ENCODE data around the gene C1orf141.
"Not testable (repeated sequence)": the region's sequence is repeated elsewhere in the genome, so short reads cannot be mapped to it uniquely, and the experiment has no call there.

Gene C1orf141

DNA sequence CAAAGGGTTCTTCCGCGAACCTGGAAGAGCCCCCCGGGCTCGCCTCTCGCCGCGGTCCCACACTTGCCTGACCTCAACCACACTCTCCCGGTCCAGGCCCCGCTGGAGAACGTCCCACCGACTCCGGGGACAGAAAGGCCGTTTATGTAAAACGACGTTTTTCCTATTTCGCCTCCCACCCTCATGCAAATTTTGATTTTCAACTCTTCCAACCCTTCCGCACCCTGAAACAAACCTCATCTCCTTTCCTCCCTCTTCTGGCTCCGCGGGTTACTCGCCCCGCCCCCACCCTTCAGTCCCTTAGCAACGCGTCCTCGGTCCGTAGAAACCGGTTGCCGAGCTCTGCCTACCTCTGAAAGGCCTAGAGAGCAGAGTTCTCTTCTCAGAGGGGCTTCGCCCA, at the start of gene C1orf141:
Gene C1orf141, minus strand, starts transcription at position 276 of the 400 bp plus-strand sequence. CDS start 7,730 bp downstream, outside the sequence.
- DNase-seq = peak; percentile 13

DNA sequence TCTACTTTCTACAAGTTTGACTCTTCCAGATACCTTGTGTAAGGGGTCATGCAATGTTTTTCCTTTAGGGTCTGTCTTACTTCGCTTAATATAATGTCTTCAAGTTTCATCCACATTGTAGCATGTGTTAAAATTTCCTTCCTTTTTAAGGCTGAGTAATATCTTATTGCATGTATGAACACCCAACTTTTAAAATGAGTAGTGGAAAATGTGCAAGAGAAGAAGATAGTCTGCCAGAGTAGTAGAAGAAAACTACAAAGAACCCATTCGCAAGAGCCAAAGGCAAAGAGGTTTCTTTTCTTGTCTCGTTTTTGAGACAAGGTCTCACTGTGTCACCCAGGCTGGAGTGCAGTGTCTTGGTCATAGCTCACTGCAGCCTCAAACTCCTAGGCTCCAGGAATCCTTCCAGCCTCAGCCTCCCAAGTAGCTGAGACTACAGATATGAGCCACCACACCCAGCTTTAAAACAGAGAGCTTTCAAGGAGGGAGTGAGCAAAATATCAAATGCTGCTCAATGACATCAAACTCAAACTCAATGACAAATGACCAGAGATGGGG, 40.8 kb upstream of the C1orf141 start:
- DNase-seq = no peak

DNA sequence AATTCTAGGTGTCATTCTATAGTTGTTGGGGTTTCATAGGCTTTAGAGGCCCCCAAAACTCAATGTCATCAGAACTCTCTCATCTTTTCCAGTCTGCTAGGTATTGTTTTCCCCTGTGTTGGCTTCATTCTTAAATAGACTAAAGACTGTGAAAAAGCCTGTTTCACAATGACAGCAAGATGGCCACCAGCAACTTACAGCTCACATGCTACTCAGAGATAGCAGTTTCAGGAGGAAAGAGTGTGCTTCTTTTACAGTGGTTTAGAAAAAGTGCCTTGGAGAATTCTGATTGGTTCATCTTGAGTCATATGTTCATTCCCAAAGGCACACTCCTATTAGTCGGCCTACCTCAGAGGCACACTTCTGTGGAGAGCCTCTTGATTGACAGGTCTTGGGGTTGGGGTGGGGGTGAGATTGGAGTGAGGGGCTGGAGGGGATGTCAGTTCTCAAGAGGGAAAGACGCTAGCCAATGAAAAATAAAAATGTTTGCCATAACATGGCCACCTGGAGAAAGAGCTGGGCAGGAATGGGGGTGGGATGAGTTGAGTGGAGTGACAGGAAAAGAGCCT, 40.0 kb upstream of the C1orf141 start:
- no peak for DNase-seq

DNA sequence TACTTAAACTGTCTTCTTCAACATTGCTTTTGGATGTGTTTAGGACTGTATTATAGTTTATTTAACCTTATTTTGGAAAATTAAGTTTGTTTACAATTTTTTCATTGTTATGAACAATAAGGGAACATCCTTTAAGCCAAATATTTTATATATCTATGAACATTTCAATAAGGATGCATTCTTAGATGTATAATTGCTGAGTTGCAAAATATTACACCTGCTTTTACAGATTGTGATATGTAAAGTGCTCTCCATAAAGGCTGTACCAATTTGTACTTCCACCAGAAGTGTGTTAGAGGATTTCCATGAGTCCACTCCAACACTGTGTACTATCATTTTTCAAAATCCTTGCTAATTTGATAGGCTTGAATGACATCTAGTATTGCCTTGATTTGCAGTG, 39.2 kb upstream of the C1orf141 start:
- DNase-seq = no peak

DNA sequence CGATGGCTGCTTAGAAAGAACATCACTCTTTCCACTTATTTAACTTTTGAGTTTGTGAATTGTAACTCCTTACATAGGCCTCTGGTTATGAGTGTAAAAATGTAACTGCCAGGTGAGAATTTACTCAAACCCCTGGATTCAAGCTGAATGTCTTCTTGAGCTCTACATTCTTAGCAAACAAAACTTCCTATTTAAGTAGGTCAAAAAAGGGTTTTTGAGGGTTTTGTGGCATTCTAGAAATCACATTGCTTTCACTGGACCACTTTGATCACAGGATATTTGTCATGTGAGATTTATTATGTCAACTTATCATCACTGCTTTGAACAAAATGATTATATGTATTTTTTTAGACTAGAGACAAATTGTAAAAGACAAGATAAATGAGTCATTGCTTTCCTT, 37.2 kb upstream of the C1orf141 start:
- no peak for DNase-seq

DNA sequence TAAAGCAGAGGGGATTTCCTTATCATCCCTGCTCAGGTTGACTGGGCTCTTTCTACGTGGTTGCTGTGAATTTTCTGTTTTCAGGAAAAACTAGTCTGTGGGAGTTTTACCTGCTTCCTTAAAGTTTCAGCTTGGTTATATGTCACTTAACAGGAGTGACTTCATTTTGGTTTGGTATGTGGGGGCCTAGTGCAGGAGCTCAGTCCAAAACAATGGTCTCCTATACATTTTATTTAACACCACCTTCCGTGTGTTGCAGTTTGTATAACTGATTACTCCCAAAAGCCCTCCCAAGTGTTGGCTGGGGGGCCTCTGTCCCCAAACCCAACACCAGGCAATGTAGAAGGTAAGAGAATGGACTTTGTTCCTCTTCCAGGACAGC, 36.8 kb upstream of the C1orf141 start:
- DNase-seq = no peak

DNA sequence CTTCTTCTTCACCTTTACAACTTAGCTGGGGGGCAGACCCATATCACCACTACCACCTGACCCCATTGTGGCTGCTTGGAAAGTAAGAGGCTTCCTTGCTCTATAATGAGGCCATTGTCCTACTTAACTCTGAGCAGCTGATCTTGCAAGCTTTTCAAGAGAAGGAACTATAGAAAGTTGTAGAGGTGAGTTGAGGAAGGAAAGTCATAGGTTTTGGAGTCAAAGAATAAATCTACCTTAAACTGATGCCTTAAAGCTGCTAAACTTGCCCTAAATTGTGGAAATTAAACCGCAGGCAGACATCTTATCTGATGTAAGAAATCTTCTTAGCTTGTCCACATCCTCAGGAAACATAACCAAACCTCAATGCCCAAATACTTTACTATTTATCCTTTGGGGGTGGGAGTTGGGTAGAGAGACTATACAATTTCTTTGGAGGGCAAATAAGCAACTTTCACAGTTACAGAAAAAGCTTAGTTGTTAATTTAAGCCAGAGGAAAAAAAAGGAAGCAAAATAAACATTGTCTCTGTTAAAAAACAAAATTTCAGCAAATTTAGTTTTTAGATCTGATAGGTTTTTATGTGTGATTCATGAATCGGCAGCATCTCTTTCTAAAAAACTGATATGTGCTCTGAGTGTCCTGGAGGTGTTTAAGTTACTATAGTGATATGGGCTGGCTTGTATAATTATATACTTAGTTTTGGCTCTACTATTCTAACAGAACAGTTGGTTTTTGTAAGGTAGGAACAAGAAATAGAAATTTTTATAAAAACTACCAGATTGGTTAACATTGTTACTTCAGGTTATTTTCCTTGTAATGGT, 36.2 kb upstream of the C1orf141 start:
- no peak for DNase-seq

DNA sequence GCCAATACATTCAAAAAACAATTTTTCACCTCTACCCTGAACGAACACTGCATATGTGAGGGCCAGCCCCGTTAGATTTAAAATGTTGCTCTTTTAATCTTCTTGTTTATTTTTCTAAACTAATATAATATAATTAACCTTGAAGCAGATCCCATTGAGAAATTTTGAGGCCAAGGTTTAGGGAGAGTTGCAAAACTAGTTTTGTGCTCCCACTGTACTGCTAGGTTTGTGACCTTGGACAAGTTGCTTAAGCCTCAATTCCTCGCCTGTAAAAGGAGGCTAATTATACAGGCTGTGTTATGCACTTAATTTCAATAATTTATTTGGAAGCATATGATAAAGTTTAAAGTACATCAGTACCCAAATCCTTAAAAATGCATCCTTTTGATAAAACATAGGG, 35.2 kb upstream of the C1orf141 start:
- no peak for DNase-seq

DNA sequence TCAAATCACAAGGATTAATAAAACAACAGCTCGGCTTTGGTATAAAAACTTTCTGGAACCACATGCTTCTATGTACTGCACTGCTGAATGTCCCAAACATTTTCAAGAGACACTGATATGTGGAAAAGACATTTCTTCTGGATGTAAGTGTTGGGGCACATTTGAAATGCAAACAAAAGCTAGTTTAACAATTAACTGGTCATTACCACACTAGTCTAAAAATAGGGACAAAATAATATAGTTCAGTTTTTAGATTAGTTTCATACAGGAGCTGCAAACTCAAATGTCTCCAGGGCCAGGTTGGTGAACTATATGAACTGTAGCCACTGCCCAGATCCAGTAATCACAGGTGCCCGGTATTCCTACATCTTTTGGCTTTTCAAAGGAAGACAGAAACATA, 34.7 kb upstream of the C1orf141 start:
- DNase-seq = no peak

DNA sequence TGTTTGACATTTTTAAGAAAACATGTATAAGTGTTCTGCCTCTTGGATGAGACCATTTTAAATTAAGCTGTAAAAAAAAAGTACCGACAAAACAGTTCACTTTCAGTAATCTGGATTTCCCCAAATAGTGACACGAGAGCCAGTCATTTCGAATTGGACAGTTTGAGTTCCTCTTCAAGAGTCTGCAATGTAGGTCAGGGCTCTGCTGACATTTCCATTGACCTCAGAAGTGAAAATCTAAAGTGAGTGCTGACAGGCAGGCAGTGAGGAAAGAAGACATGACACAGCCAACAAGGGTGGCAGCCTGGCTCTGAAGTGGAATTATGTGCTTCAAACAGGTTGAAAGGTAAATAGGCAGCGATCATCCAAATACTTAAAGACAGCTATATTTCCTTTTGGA, 31.4 kb upstream of the C1orf141 start, which contains the start of gene IL23R:
Gene IL23R, plus strand, starts transcription at position 259 of the 400 bp plus-strand sequence. CDS start 1,667 bp downstream, outside the sequence.
- DNase-seq = no peak

DNA sequence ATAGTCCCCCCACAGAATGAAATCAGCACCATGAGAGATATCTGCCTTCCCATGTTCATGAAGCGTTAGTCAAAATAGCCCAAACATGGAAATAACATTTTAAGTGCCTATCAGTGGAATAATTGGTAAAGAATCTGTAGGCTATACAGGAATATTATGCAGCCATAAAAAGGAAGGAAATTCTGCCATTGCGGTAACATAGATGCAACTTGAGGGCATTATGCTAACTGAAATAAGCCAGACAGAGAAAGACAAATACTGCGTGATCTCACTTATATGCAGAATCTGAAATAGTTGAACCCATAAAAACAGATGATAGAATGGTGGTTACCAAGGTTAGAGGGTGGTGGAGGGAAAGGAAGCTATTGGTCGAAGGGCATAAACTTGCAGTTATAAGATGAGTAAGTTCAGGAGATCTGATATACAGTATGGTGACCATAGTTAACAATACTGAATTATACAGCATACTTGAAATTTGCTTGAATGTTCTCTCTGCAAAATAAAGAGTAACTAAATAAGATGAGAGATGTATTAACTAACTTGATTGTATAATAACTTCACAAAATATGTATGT, 30.8 kb upstream of the C1orf141 start:
- no peak for DNase-seq

DNA sequence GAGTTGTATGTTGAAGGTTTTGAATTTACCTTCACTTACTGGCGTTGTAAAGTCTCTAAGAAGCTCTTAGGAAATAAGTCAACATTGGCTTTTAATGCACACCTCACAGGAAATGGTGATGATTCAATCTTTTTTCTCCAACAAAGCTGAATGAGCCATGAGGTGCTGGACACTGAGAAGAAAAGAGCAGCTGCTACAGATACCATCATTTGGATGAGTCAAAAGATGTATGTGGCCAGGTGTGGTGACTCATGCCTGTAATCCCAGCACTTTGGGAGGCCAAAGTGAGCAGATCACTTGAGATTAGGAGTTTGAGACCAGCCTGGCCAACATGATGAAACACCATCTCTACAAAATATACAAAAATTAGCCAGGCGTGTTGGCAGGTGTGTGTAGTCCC, 28.2 kb upstream of the C1orf141 start:
- DNase-seq = no peak

DNA sequence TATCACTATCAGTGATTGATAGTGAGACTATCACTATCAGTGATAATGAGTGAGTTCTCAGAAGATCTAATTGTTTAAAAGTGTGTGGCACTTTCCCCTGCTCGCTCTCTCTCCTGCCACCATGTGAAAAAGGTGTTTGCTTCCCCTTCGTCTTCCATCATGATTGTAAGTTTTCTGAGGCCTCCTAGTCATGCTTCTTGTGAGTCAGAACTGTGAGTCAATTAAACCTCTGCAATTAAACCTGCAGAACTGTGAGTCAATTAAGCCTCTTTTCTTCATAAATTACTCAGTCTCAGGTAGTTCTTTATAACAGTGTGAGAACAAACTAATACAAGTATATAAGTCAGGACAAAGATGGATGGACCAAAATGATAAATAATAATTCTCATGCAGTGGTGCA, 24.5 kb upstream of the C1orf141 start:
- no peak for DNase-seq

DNA sequence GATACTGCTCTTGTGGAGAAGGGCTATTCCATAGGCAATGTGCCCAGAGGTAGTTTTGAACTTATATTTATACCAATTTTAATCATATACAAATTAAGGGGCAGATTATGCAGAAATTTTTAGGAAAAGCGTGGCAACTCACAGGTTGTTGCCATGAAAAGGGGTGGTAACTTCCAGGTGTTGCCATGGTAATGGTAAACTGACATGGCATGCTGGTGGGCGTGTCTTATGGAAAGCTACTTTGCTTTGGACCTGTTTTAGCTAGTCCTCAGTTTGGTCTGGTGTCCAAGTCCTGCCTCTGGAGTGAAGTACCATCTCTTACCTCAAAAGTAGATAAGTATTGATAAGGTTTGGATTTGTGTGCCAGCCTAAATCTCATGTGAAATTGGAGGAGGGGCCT, 23.6 kb upstream of the C1orf141 start:
- DNase-seq = no peak

DNA sequence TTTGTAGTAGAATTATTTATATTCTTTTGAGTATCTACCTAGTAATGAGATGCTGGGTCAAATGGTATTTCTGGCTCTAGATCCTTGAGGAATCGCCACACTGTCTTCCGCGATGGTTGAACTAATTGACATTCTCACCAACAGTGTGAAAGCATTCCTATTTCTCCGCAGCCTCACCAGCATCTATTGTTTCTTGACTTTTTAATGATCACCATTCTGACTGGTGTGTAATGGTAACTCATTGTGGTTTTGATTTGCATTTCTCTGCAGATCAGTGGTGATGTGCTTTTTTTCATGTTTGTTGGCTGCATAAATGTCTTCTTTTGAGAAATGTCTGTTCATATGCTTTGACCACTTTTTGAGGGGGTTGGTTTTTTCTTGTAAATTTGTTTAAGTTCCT, 16.2 kb upstream of the C1orf141 start:
- no peak for DNase-seq

DNA sequence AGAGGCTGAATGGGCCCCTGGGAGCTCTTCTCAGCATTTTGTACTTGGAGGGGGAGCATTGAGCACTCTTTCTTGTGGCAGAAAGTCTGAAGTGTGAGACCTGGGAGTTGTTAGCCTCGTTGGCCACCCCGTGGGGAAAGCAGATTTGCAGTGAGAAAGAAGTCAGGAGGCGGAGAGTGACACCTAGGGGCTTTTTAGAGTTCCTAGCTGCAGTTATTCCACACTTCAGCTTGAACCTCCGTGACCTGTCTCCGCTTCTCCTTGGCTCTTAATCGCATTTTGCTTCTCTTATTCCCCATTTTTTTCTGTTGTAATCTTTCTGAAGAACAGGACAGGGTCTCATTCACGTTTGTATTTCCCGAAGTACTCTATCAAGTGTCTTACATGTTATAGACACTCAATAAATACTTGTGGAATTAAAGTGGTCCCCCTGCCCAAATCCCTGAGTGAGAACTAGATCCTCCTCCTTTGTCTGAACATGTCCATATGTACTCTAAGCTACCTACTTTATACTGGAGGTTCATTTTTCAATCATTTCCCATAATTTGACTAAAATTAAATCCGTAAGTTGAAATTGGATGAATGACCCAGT, 14.5 kb upstream of the C1orf141 start:
- peak; percentile 56 for DNase-seq

DNA sequence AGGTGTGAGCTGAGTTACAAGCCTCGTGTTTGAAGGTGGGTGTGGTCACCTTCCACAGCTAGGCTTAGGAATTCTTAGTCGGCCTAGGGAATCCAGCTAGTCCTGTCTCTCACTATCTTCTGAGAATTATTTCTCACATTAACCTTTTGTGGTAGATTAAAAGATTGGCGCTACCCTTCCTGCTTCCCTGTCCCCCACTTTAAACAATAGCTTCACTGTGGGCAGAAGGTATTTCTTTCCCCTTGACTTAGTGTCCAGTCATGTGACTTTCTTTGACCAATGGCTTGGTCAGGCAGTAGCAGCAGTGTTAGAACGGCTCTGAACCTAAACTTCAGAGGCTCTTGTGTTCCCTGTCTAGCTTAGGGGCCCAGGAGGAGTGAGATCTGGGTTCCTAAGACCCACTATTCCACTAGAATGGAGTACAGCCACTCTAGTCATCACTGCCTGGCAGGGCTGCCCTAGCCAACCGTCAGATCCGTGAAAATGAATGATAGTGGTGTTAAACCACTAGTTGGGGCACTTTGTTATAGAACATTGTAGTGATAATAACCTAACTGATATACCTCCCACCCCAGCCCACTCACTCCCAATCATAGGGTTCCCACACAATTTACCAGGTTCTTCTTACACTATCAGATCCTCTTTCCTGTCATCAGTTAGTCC, 13.9 kb upstream of the C1orf141 start:
- DNase-seq = no peak

DNA sequence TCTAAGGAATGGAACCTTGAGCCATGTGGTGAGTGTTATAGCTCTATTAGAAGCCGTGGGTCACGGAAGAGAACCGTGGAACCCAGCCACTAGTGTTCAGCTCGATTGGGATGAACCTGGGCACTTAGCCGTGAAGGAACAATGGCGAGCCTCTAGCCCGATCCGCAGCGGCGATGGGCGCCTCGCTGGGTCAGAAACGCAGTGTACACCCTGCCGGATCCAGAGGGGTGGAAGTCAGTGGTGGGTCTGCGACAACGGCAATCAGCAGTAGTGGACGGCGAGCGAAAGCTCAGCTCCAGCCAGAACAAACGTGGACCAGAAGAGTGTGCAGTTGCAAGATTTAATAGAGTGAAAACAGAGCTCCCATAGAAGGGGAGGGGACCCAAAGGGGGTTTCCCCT, 13.2 kb upstream of the C1orf141 start:
- not testable (repeated sequence) for DNase-seq

DNA sequence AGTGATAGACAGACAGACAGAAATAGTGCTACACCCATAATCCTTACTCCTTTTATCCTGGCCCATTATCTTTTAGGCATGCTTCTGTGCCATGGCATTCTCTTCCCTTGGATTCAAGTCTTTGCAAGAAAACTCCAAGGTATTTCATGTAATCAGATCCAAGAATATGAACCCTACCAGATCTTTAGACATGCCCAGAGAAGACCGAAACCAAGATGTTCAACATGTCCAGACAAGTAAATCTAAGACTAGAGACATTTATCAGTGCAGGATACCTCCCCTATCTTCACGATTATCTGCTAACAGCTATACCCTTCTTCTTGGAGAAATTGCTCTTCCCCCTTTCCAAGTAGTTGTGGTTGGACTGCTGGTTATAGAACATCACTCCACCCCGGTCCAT, 11.8 kb upstream of the C1orf141 start:
- no peak for DNase-seq

DNA sequence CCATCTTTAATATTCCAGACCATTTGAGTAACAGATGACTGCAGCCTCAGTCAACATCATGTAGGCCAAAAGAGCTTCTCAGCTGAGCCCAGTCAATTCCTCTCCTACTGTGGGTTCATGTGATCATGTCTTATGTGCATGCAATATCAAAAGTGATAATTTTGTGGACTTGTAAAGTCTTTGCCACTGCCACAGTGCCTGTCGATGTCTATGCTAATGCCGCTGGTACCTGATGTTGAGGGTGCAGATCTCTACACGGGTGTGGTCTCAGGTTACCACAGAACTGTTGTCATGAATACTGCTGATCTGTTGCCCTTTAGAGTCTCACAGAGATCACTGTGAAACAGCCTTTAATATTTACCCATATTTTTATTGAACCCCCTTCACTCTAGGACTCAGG, 11.3 kb upstream of the C1orf141 start:
- DNase-seq = no peak

DNA sequence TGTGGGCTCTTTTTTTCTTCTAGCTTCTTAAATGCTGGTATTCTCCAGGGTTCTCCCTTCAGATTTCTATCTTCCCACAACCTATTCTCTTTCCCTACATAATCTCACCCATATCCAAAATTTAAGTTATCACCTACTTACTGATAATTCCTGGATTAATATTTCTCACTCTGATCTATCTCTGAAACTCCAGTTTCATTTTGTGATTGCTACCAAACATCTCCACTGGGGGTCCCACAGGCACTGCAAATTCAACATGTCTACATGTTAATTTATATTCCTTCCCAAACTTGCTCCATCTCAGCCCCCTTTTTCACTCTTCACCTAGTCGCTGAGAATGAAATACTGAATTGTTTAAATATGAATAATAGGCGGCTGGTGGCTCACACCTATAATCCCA, 9.9 kb upstream of the C1orf141 start:
- peak; percentile 16 for DNase-seq

DNA sequence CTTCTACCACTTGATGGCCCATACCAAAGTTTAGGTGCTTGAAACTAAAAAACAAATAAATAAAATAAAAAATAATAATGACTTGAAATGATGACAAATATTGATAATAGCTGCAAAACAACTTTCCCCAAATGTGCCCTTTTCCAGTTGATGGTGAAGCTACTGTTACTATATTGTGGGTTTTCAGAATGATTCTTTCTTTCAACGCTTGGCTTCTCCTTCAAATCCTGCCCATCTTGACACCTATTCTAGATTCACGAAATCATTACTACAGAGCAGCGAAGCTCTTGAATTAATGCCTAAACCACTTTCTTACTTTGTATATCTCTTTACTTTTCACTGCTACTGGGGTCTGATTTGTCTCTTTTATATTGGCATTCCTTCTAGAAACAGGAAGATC, 9.2 kb upstream of the C1orf141 start:
- DNase-seq = no peak

DNA sequence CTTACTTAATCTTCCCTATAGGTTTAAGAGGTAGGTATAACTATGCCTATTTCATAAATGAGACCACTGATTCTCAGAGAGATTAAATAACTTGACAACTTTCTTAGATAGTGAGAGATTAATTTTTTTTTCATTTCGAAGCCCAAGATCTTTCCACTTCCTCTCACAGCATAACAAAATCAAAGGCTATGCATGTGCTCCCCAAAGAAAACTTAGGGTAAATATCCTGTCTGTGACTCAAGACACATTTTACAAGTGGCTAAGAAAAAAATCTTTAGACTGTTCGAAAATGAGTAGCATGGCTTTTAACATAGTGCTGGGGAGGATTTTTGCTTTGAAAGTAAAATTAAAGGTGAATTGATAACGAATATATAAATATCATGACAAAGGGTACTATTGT, 8.2 kb upstream of the C1orf141 start:
- DNase-seq = no peak
